ENCODE results near the gene LHFPL3.

DNA sequence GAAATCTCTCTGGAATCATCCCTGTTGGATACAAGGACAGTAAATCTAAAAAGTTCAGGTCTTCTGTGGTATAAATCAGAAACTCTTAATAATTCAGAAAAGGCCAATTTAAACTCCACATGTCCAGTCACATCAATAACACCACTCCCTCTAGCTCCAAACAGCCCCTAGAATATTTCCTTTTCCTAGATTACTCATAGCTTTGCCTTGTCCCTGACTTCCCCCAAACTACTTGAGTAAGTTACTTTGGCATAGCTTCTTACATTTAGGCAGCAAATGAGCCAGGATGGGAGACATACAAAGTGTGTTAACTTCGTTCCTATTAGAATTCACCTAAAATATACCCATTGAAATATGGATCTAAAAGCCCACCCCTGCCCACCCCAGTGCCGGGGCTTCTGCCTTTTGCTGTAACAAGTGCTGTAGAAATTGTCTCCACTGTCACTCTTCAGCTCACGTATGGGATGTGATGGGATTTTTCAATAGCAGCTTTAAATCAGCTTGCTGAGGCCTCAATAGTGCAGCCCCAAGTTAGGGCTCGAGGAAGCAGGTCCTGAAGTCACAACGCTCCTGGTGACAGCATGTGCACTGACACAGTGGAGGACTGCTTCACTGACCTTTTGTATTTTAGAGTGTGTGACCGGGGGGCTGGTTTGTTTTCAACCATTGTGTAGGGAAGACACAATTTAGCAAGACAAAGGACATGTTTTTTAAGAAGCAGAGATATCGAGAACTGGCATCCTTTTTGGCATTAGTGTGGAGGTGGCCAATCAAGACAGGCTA, 467.4 kb downstream of the LHFPL3 start:
- TF ChIP-seq, protein P1, sequence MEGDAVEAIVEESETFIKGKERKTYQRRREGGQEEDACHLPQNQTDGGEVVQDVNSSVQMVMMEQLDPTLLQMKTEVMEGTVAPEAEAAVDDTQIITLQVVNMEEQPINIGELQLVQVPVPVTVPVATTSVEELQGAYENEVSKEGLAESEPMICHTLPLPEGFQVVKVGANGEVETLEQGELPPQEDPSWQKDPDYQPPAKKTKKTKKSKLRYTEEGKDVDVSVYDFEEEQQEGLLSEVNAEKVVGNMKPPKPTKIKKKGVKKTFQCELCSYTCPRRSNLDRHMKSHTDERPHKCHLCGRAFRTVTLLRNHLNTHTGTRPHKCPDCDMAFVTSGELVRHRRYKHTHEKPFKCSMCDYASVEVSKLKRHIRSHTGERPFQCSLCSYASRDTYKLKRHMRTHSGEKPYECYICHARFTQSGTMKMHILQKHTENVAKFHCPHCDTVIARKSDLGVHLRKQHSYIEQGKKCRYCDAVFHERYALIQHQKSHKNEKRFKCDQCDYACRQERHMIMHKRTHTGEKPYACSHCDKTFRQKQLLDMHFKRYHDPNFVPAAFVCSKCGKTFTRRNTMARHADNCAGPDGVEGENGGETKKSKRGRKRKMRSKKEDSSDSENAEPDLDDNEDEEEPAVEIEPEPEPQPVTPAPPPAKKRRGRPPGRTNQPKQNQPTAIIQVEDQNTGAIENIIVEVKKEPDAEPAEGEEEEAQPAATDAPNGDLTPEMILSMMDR (IDR thresholded peaks at IDR 0.05): no peak
- TF ChIP-seq POLR2A (IDR thresholded peaks at IDR 0.05): no peak

Measured in adrenal gland (tissue), 5 donors.